K562 (cell line): ENCODE results near the gene PDZRN3. TPM values are rescaled to one million over a fixed set of nuclear protein-coding genes. Genes with fewer than 3 reads are reported as not detected.

Source experiments
- ATAC-seq: fragments of 200-7000 bp; cut with Tn5 transposase; 3 replicates; pipeline ENCODE4 v1.9.1; 2020; ENCODE audit warnings: moderate library complexity
- BruUV-seq: library from RNA; stranded (reverse); fragments of 400-500 nt; replicated peaks from 2 replicates; lab custom pipeline; 2021; lab: Mats Ljungman, UMichigan
- CTCF ChIA-PET: fragments of 300-600 bp; formaldehyde crosslinking; extraction: SDS; loops from one replicate; lab custom pipeline; 2021; ENCODE audit warnings: low intra/inter-chr PET ratio; lab: Yijun Ruan, JAX
- POLR2A ChIA-PET: fragments of 300-600, 350-650 bp; sonication (Branson Sonifier 250); formaldehyde crosslinking; extraction: SDS; loops from one replicate; lab custom pipeline; 2021; ENCODE audit warnings: antibody characterized with exemption, inconsistent platforms; lab: Yijun Ruan, JAX
- DNase-seq, 4 experiments: peaks; one replicate each; pipeline versions ENCODE4 v3.0.0 to v3.0.0-alpha.2; 2011 to 2018; ENCODE audit warnings: low spot score in 3 of 4, mixed read lengths in 3 of 4; ENCODE audit errors: extremely low read depth in 1 of 4
- FAIRE-seq: peaks from 2 replicates; lab custom pipeline; 2011; peaks lifted over from hg19 to GRCh38; lab: Jason Lieb, UNC
- H2AFZ ChIP-seq: 2 replicates; pipeline ENCODE4 v1.6.0; 2011; ENCODE audit warnings: low read depth, low read length, control low read depth, inconsistent platforms
- H3K27ac ChIP-seq: fragments of 200-600 bp; 3 replicates; pipeline ENCODE4 v1.8.0; 2011; ENCODE audit warnings: low read depth, mild to moderate bottlenecking, control low read depth, inconsistent platforms, low read length, moderate library complexity, mixed read lengths; ENCODE audit errors: extremely low read depth
- H3K27me3 ChIP-seq, 2 experiments: fragments of 300-600 bp in 1 of 2; 2 replicates in 1 of 2; 3 replicates in 1 of 2; pipeline versions ENCODE4 v1.6.0 to v1.8.0; 2011; ENCODE audit warnings: inconsistent platforms in 2 of 2, low read length in 2 of 2, mild to moderate bottlenecking in 1 of 2, mixed read lengths in 1 of 2, moderate library complexity in 1 of 2; ENCODE audit not compliant: control insufficient read depth in 2 of 2, insufficient read depth in 2 of 2
- H3K36me3 ChIP-seq: fragments of 300-600 bp; 3 replicates; pipeline ENCODE4 v1.8.0; 2011; ENCODE audit warnings: mild to moderate bottlenecking, low read length, inconsistent platforms; ENCODE audit not compliant: control insufficient read depth, insufficient read depth
- H3K4me1 ChIP-seq, 2 experiments: fragments of 200-600 bp in 1 of 2; replicated peaks in 1 of 2; 2 replicates in 1 of 2; 3 replicates in 1 of 2; pipeline versions ENCODE4 v1.5.1 to v1.8.0; 2011; ENCODE audit warnings: inconsistent platforms in 2 of 2, low read length in 2 of 2, mild to moderate bottlenecking in 1 of 2, mixed read lengths in 1 of 2, moderate library complexity in 1 of 2; ENCODE audit not compliant: control insufficient read depth in 2 of 2, insufficient read depth in 2 of 2
- H3K4me2 ChIP-seq: 2 replicates; pipeline ENCODE4 v1.6.1; 2011; ENCODE audit warnings: low read length, control low read depth, inconsistent platforms, mixed read lengths; ENCODE audit not compliant: insufficient read depth
- H3K4me3 ChIP-seq: fragments of 200-600 bp; sonication (generic), shearing (Covaris generic); 2 replicates; pipeline ENCODE4 v1.5.1; 2016; ENCODE audit warnings: control low read depth, inconsistent platforms
- H3K79me2 ChIP-seq: fragments of 200-600 bp; 3 replicates; pipeline ENCODE4 v1.8.0; 2011; ENCODE audit warnings: low read length, inconsistent platforms; ENCODE audit not compliant: control insufficient read depth, insufficient read depth
- H3K9ac ChIP-seq, 2 experiments: 2 replicates each; pipeline versions ENCODE4 v1.6.0 to v1.6.1; 2011; ENCODE audit warnings: low read depth in 2 of 2, low read length in 2 of 2, control low read depth in 1 of 2, inconsistent platforms in 1 of 2, mild to moderate bottlenecking in 1 of 2, mixed read lengths in 1 of 2; ENCODE audit not compliant: insufficient read depth in 1 of 2
- H3K9me1 ChIP-seq: one replicate; pipeline ENCODE4 v1.6.0; 2011; ENCODE audit warnings: inconsistent platforms, mild to moderate bottlenecking, low read length, moderate library complexity; ENCODE audit not compliant: control insufficient read depth, insufficient read depth
- H3K9me3 ChIP-seq: replicated peaks from 2 replicates; pipeline ENCODE4 v1.5.1; 2011; ENCODE audit warnings: low read depth, low read length, inconsistent platforms; ENCODE audit not compliant: control insufficient read depth, insufficient read depth
- H4K20me1 ChIP-seq: replicated peaks from 2 replicates; pipeline ENCODE4 v1.6.1; 2011; ENCODE audit warnings: low read length, inconsistent platforms, mixed read lengths; ENCODE audit not compliant: control insufficient read depth, insufficient read depth
- CHD2 ChIP-seq: IDR thresholded peaks from 2 replicates; pipeline ENCODE4 v1.6.1; 2011; ENCODE audit warnings: low read depth, low read length
- FOXM1 ChIP-seq, 2 experiments: fragments of 450-650 bp in 1 of 2; sonication (generic) in 1 of 2; formaldehyde crosslinking in 1 of 2; IDR thresholded peaks; 2 replicates each; pipeline versions ENCODE4 v1.6.1 to v1.9.0; 2017 to 2022; ENCODE audit warnings: low read depth in 2 of 2, mild to moderate bottlenecking in 2 of 2, missing genetic modification reagents in 1 of 2, moderate library complexity in 1 of 2
- GABPB1 ChIP-seq: sonication (generic); formaldehyde crosslinking; IDR thresholded peaks from 2 replicates; pipeline ENCODE4 v1.8.0; 2022; ENCODE audit warnings: mild to moderate bottlenecking, missing genetic modification reagents
- KLF10 ChIP-seq: fragments of 250-450 bp; sonication (Bioruptor Pico); IDR thresholded peaks from 2 replicates; pipeline ENCODE4 v1.6.1; 2021; ENCODE audit warnings: matching md5 sums
- TCF7L2 ChIP-seq: fragments of 150-350 bp; IDR thresholded peaks from 2 replicates; pipeline ENCODE4 v1.6.1; 2016; ENCODE audit warnings: low read depth, mild to moderate bottlenecking, low read length, moderate library complexity
- TFE3 ChIP-seq: fragments of 450-650 bp; formaldehyde crosslinking; IDR thresholded peaks from 2 replicates; pipeline ENCODE4 v1.4.0; 2020; ENCODE audit warnings: mild to moderate bottlenecking, mixed read lengths
- ZNF512 ChIP-seq: IDR thresholded peaks from 2 replicates; pipeline ENCODE4 v1.6.1; 2016; ENCODE audit warnings: missing genetic modification characterization, missing compliant biosample characterization
- WGBS: fragments of 100-300 bp; shearing (Covaris generic); methylation state at CpG from one replicate; pipeline ENCODE4 v1.1.6; 2016; ENCODE audit warnings: low coverage, mixed read lengths; ENCODE audit not compliant: insufficient coverage; ENCODE audit errors: missing lambda C conversion rate; 5-methylcytosine and 5-hydroxymethylcytosine counted together
- in situ Hi-C: fragments of 300-500 bp; cut with MboI; formaldehyde crosslinking; loops from 4 replicates; pipeline ENCODE4 v1.15.0; 2018; ENCODE audit warnings: inconsistent platforms, mixed read lengths
- intact Hi-C: fragments of 100-400 bp; cut with micrococcal nuclease; formaldehyde crosslinking; loops from 2 replicates; pipeline ENCODE4 v1.14.2; 2022
- polyA plus RNA-seq, 8 experiments: library from polyadenylated mRNA; depleted of rRNA in 4 of 8; stranded (reverse) in 5 of 8; unstranded in 3 of 8; fragments of >200 nt; fragmentation: Nextera tagmentation in 2 of 8; fragmentation: Illumina TruSeq in 1 of 8; extraction: Ambion mirVana in 2 of 8; extraction: Trizol in 1 of 8; gene quantifications; 2 replicates each; pipeline versions ENCODE4 v1.2.1 to v1.2.3, GENCODE V29; 2011 to 2014; ENCODE audit warnings: inconsistent platforms in 1 of 8, missing spikeins in 1 of 8
- total RNA-seq, 7 experiments: library from RNA; depleted of rRNA in 6 of 7; stranded (reverse); fragments of >200 nt in 6 of 7; fragmentation: Illumina TruSeq in 2 of 7; extraction: Trizol in 2 of 7; gene quantifications; 2 replicates each; pipeline versions ENCODE4 v1.2.1 to v1.2.3, GENCODE V29; 2011 to 2021; ENCODE audit warnings: low replicate concordance in 1 of 7
- TF ChIP-seq, protein P1 (sequence below): sonication (generic); formaldehyde crosslinking; IDR thresholded peaks from 2 replicates; pipeline ENCODE4 v1.5.0; 2020; ENCODE audit warnings: missing genetic modification reagents

Gene PDZRN3
- total and polyA plus RNA-seq, 9 of the 15 experiments (the other 6 are each of a cell fraction or from before 2014, with no cell fraction given), result 0.16 TPM; not detected in 8

GRCh38 chr3:73401059-73401458, 223.7 kb downstream of the PDZRN3 start:
- FAIRE-seq (no peak), ATAC-seq (no peak), DNase-seq (no peak)
- no peak overlapping the region for H3K4me3 ChIP-seq
- ChIA-PET POLR2A (no interaction called here), CTCF (no interaction called here)
- H3K27me3 ChIP-seq, result peaks cover 0 to 3% of the 10 kb centered on the region in 2 experiments; a peak in 2 of 5 replicates
- H3K9me1 ChIP-seq, result no peaks in the 10 kb centered on the region
- H3K4me2 ChIP-seq, result no peak overlapping the region
- in situ Hi-C loops, result no loop called here
- intact Hi-C loops, result no loop called here
- H3K4me1 ChIP-seq, result no peaks in the 10 kb centered on the region
- H2AFZ ChIP-seq, result no peak overlapping the region
- no peak overlapping the region for H3K9ac ChIP-seq
- H3K9me3 ChIP-seq, result no peaks in the 10 kb centered on the region
- no peak overlapping the region for H3K27ac ChIP-seq
- no peaks in the 10 kb centered on the region for H3K36me3 ChIP-seq
- H4K20me1 ChIP-seq, result no peaks in the 10 kb centered on the region
- no TSS peak for BruUV-seq
- no peaks in the 10 kb centered on the region for H3K79me2 ChIP-seq
- 5% methylated on average over 4 of the region's 6 CpGs for WGBS
- no peak for TF ChIP-seq ZNF512
- TF ChIP-seq, protein P1, sequence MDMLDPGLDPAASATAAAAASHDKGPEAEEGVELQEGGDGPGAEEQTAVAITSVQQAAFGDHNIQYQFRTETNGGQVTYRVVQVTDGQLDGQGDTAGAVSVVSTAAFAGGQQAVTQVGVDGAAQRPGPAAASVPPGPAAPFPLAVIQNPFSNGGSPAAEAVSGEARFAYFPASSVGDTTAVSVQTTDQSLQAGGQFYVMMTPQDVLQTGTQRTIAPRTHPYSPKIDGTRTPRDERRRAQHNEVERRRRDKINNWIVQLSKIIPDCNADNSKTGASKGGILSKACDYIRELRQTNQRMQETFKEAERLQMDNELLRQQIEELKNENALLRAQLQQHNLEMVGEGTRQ (CRISPR knock-in tag), result 0 out of 2 replicates have a peak, but pooled peaks have one; percentile 11
- TF ChIP-seq FOXM1 (IDR thresholded peaks at IDR 0.05; ENCODE audit: low read depth), result no peak
- no peak for TF ChIP-seq FOXM1 (CRISPR knock-in tag; IDR thresholded peaks at IDR 0.05; ENCODE audit: low read depth)
- TF ChIP-seq TCF7L2, result no peak
- peak; percentile 76 for TF ChIP-seq TFE3 (CRISPR knock-in tag)
- no peak for TF ChIP-seq GABPB1 (CRISPR knock-in tag)
- TF ChIP-seq CHD2, result no peak
- no peak for TF ChIP-seq KLF10 (CRISPR knock-in tag)
